B cell (primary cell): Measurements from ENCODE around the gene CAMK2B.

Source experiments
- EZH2 ChIP-seq: IDR thresholded peaks from 2 replicates; pipeline ENCODE4 v1.6.1; 2012; ENCODE audit warnings: borderline replicate concordance, low read depth, mild to moderate bottlenecking, moderate library complexity, low read length; ENCODE audit not compliant: insufficient read depth, poor library complexity, severe bottlenecking
- TF ChIP-seq, protein P1 (sequence below): fragments of 200-600 bp; IDR thresholded peaks from one replicate; pipeline ENCODE4 v1.8.0; 2022; ENCODE audit warnings: antibody characterized with exemption, mild to moderate bottlenecking

DNA sequence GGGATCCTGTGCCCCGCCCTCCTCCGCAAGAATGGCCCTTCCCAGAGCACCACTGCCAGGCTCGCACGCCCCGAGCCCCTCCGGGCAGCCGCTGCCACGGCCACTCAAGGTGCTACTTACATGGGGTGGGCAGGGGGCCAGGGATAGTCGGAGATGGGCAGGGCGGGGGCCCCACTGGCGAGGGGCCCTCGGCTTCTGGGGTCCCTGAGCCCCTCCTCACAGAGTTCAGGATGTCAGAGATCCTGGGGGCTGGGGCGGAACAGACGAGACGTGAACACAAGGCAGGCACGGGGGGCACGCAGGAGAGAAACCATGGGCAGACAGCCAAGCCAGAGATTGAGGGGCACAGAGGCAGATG lies 99.0 kb downstream of the CAMK2B start:
- TF ChIP-seq, protein P1, sequence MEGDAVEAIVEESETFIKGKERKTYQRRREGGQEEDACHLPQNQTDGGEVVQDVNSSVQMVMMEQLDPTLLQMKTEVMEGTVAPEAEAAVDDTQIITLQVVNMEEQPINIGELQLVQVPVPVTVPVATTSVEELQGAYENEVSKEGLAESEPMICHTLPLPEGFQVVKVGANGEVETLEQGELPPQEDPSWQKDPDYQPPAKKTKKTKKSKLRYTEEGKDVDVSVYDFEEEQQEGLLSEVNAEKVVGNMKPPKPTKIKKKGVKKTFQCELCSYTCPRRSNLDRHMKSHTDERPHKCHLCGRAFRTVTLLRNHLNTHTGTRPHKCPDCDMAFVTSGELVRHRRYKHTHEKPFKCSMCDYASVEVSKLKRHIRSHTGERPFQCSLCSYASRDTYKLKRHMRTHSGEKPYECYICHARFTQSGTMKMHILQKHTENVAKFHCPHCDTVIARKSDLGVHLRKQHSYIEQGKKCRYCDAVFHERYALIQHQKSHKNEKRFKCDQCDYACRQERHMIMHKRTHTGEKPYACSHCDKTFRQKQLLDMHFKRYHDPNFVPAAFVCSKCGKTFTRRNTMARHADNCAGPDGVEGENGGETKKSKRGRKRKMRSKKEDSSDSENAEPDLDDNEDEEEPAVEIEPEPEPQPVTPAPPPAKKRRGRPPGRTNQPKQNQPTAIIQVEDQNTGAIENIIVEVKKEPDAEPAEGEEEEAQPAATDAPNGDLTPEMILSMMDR: no peak
- no peak for TF ChIP-seq EZH2
